Hematopoietic multipotent progenitor cell treated with erythropoietin and hydrocortisone succinate and interleukin-3 and kit ligand, for 4 days (in vitro differentiated cells): ENCODE measurements around the gene FBXW8.

Source experiments
- DNase-seq: peaks from one replicate; pipeline ENCODE4 v3.0.0-alpha.2; 2015

FBXW8 gene

GRCh38 chr12:117060929-117061305, 150.2 kb downstream of the FBXW8 start:
- peak; percentile 59 for DNase-seq

- no peak for DNase-seq
These were observed 150.9 kb downstream of the FBXW8 start for GRCh38 chr12:117061555-117062079.

- peak; percentile 94 for DNase-seq
These were observed 152.6 kb downstream of the FBXW8 start for GRCh38 chr12:117063162-117063911.

GRCh38 chr12:117064049-117064448, 153.3 kb downstream of the FBXW8 start:
- DNase-seq: no peak

- peak; percentile 36 for DNase-seq
These were observed 153.8 kb downstream of the FBXW8 start for GRCh38 chr12:117064596-117064995.

- DNase-seq: no peak
These were observed 156.3 kb downstream of the FBXW8 start for GRCh38 chr12:117067016-117067415.

GRCh38 chr12:117067638-117068037, 156.9 kb downstream of the FBXW8 start:
- no peak for DNase-seq

GRCh38 chr12:117068492-117068891, 157.7 kb downstream of the FBXW8 start:
- DNase-seq: no peak

GRCh38 chr12:117069101-117069797, 158.5 kb downstream of the FBXW8 start:
- peak; percentile 40 for DNase-seq

- peak; percentile 89 for DNase-seq
These were observed 159.5 kb downstream of the FBXW8 start for GRCh38 chr12:117069926-117070900.

- no peak for DNase-seq
These were observed 160.3 kb downstream of the FBXW8 start for GRCh38 chr12:117071009-117071408.

GRCh38 chr12:117072106-117072505, 161.4 kb downstream of the FBXW8 start:
- DNase-seq: no peak

GRCh38 chr12:117072736-117073490, 162.2 kb downstream of the FBXW8 start:
- DNase-seq: no peak

- DNase-seq: no peak
These were observed 162.9 kb downstream of the FBXW8 start for GRCh38 chr12:117073611-117074010.

GRCh38 chr12:117076410-117077372, 165.9 kb downstream of the FBXW8 start:
- DNase-seq: peak; percentile 77

GRCh38 chr12:117079487-117079886, 168.7 kb downstream of the FBXW8 start:
- DNase-seq: no peak

- no peak for DNase-seq
These were observed 170.0 kb downstream of the FBXW8 start for GRCh38 chr12:117080661-117081144.
